HepG2 (cell line): ENCODE measurements around the gene RNASE13. TPM values are rescaled to one million over a fixed set of nuclear protein-coding genes. Genes with fewer than 3 reads are reported as not detected.

Experiments
- ARID4A ChIP-seq: sonication (generic); formaldehyde crosslinking; IDR thresholded peaks from 2 replicates; pipeline ENCODE4 v1.5.0; 2020; ENCODE audit warnings: mild to moderate bottlenecking, missing genetic modification reagents, borderline replicate concordance
- ARNT2 ChIP-seq: sonication (generic); formaldehyde crosslinking; IDR thresholded peaks from 2 replicates; pipeline ENCODE4 v1.8.0; 2022; ENCODE audit warnings: mild to moderate bottlenecking, low read depth, missing genetic modification reagents, moderate library complexity
- CSRNP2 ChIP-seq: sonication (generic); formaldehyde crosslinking; conservative IDR thresholded peaks from 2 replicates; pipeline ENCODE4 v1.8.0; 2022; ENCODE audit warnings: low read depth, missing genetic modification reagents
- GPN1 ChIP-seq: sonication (generic); formaldehyde crosslinking; IDR thresholded peaks from 2 replicates; pipeline ENCODE4 v1.5.1; 2020; ENCODE audit warnings: missing genetic modification reagents, borderline replicate concordance
- HNF1B ChIP-seq: sonication (generic); formaldehyde crosslinking; IDR thresholded peaks from 2 replicates; pipeline ENCODE4 v1.5.1; 2020; ENCODE audit warnings: mild to moderate bottlenecking, moderate library complexity, missing genetic modification reagents
- KLF15 ChIP-seq: sonication (generic); formaldehyde crosslinking; IDR thresholded peaks from 2 replicates; pipeline ENCODE4 v1.8.1; 2023; ENCODE audit warnings: borderline replicate concordance, mild to moderate bottlenecking, inconsistent platforms, missing genetic modification reagents, mixed read lengths
- KLF9 ChIP-seq: IDR thresholded peaks from 2 replicates; pipeline ENCODE4 v1.6.1; 2016; ENCODE audit warnings: low read depth
- KMT2A ChIP-seq: sonication (generic); formaldehyde crosslinking; IDR thresholded peaks from 2 replicates; pipeline ENCODE4 v1.4.0; 2020; ENCODE audit warnings: missing genetic modification reagents
- MAFK ChIP-seq, 2 experiments: IDR thresholded peaks in 1 of 2; conservative IDR thresholded peaks in 1 of 2; 2 replicates each; pipeline ENCODE4 v1.6.1; 2011; ENCODE audit warnings: improper control_type of control experiment in 2 of 2, low read length in 2 of 2
- PHF5A ChIP-seq: IDR thresholded peaks from one replicate; pipeline ENCODE4 v1.6.1; 2018; ENCODE audit warnings: low read depth, missing genetic modification reagents; ENCODE audit not compliant: unreplicated experiment
- SKI ChIP-seq: fragments of 450-650 bp; IDR thresholded peaks from one replicate; pipeline ENCODE4 v1.6.1; 2018; ENCODE audit warnings: mild to moderate bottlenecking; ENCODE audit not compliant: partially characterized antibody
- SP4 ChIP-seq: sonication (generic); formaldehyde crosslinking; IDR thresholded peaks from 2 replicates; pipeline ENCODE4 v1.8.1; 2023; ENCODE audit warnings: mild to moderate bottlenecking, missing genetic modification reagents
- SRF ChIP-seq: IDR thresholded peaks from 2 replicates; pipeline ENCODE4 v1.6.1; 2011; ENCODE audit warnings: mild to moderate bottlenecking, low read depth, low read length, moderate library complexity
- TBL1XR1 ChIP-seq: fragments of 150-350 bp; IDR thresholded peaks from 2 replicates; pipeline ENCODE4 v1.6.1; 2014; ENCODE audit warnings: borderline replicate concordance, low read length; ENCODE audit not compliant: partially characterized antibody
- TCF7L2 ChIP-seq: IDR thresholded peaks from 2 replicates; pipeline ENCODE4 v1.6.1; 2011; ENCODE audit warnings: mild to moderate bottlenecking, low read depth, low read length, moderate library complexity
- ZKSCAN5 ChIP-seq: sonication (generic); formaldehyde crosslinking; IDR thresholded peaks from 2 replicates; pipeline ENCODE4 v1.5.1; 2020; ENCODE audit warnings: mild to moderate bottlenecking, missing genetic modification reagents
- ZNF709 ChIP-seq: sonication (generic); formaldehyde crosslinking; IDR thresholded peaks from 2 replicates; pipeline ENCODE4 v1.5.0; 2020; ENCODE audit warnings: mild to moderate bottlenecking, missing genetic modification reagents
- ZNF775 ChIP-seq: sonication (generic); formaldehyde crosslinking; IDR thresholded peaks from 2 replicates; pipeline ENCODE4 v1.4.0; 2020; ENCODE audit warnings: missing genetic modification reagents, mild to moderate bottlenecking, moderate library complexity, borderline replicate concordance
- ZNF792 ChIP-seq: IDR thresholded peaks from 2 replicates; pipeline ENCODE4 v1.6.1; 2016
- ZNF800 ChIP-seq: sonication (generic); formaldehyde crosslinking; IDR thresholded peaks from 2 replicates; pipeline ENCODE4 v1.4.0; 2020; ENCODE audit warnings: missing genetic modification reagents
- polyA plus RNA-seq, 8 experiments: library from polyadenylated mRNA; depleted of rRNA in 3 of 8; stranded (reverse) in 7 of 8; unstranded in 1 of 8; fragments of >200 nt; fragmentation: Illumina TruSeq in 4 of 8; extraction: Trizol in 4 of 8; gene quantifications; 2 replicates each; pipeline versions ENCODE4 v1.2.1 to v1.2.3, GENCODE V29; 2011 to 2016; ENCODE audit warnings: low read depth in 4 of 8, missing spikeins in 1 of 8, mixed read lengths in 1 of 8; ENCODE audit not compliant: insufficient read depth in 1 of 8
- total RNA-seq, 5 experiments: library from RNA; depleted of rRNA; stranded (reverse); fragments of >200 nt; fragmentation: Illumina TruSeq; extraction: Trizol; gene quantifications; 2 replicates each; pipeline ENCODE4 v1.2.3, GENCODE V29; 2016; ENCODE audit warnings: low read depth in 1 of 5

Gene RNASE13
- total and polyA plus RNA-seq, 2 of the 13 experiments (the other 11 are each of a cell fraction or from before 2014, with no cell fraction given) = 1.0 TPM; not detected in 1

GRCh38 chr14:21071225-21072030 lies 36.8 kb upstream of the RNASE13 start (continued):
- TF ChIP-seq ZNF800 = no peak
- no peak for TF ChIP-seq CSRNP2 (CRISPR knock-in tag)
- TF ChIP-seq MAFK (conservative IDR thresholded peaks at IDR 0.05 in 1 of 2, IDR thresholded peaks at IDR 0.05 in 1 of 2; ENCODE audit: low read length in 2 of 2) = no peak
- peak; percentile 48; the same call in 1 of the 2 replicates for TF ChIP-seq ZNF709 (CRISPR knock-in tag)
- no peak for TF ChIP-seq TBL1XR1
- TF ChIP-seq TCF7L2 = no peak
- no peak for TF ChIP-seq ZNF775 (CRISPR knock-in tag)
- TF ChIP-seq ARID4A (CRISPR knock-in tag) = peak; percentile 48
- no peak for TF ChIP-seq KLF9 (CRISPR knock-in tag)
- TF ChIP-seq KMT2A = 0 out of 2 replicates have a peak, but pooled peaks have one; percentile 9
- no peak for TF ChIP-seq ZNF792 (CRISPR knock-in tag)
- TF ChIP-seq SRF = no peak
- no peak for TF ChIP-seq SKI
- TF ChIP-seq SP4 = peak; percentile 69; the same call in 1 of the 2 replicates
- no peak for TF ChIP-seq GPN1 (CRISPR knock-in tag)
- TF ChIP-seq ZKSCAN5 (CRISPR knock-in tag) = peak; percentile 77; the same call in 1 of the 2 replicates
- 0 out of 2 replicates have a peak, but pooled peaks have one; percentile 38 for TF ChIP-seq ARNT2 (CRISPR knock-in tag)
- TF ChIP-seq HNF1B (CRISPR knock-in tag) = no peak
- TF ChIP-seq KLF15 = no peak
- TF ChIP-seq PHF5A = no peak
